LNCaP clone FGC (cell line): ENCODE data around the gene SLC6A19.

Experiments used
- DNase-seq: peaks from one replicate; pipeline ENCODE4 v3.0.0-alpha.2; 2011; ENCODE audit warnings: low read depth
- H3K4me3 ChIP-seq: 2 replicates; pipeline ENCODE4 v1.5.1; 2011; ENCODE audit warnings: mild to moderate bottlenecking, low read depth, low read length, control low read depth
- TF ChIP-seq, protein P1 (sequence below): IDR thresholded peaks from 2 replicates; pipeline ENCODE4 v1.5.1; 2012; ENCODE audit warnings: mild to moderate bottlenecking; ENCODE audit not compliant: control insufficient read depth, insufficient read depth; ENCODE audit errors: extremely low read depth

SLC6A19 gene

DNA sequence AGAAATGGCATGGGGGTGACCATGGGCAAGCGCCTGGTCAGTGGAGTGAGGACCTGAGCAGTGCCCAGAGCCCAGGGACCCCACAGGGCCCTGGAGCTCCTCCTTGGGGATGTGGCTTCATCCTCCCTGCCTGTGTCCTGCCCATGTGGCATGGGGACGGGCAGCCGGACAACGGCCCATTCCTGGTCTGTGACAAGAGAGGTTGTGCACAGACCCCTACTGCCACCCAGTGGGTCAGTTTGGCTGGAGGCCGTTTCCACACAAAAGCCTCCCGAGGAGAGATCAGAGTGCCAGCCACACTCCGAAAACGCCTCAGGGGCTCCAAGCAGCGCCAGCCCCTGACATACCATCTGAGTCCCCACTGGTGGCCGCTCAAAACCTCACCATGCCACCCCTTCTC lies 43.6 kb downstream of the SLC6A19 start:
- TF ChIP-seq, protein P1, sequence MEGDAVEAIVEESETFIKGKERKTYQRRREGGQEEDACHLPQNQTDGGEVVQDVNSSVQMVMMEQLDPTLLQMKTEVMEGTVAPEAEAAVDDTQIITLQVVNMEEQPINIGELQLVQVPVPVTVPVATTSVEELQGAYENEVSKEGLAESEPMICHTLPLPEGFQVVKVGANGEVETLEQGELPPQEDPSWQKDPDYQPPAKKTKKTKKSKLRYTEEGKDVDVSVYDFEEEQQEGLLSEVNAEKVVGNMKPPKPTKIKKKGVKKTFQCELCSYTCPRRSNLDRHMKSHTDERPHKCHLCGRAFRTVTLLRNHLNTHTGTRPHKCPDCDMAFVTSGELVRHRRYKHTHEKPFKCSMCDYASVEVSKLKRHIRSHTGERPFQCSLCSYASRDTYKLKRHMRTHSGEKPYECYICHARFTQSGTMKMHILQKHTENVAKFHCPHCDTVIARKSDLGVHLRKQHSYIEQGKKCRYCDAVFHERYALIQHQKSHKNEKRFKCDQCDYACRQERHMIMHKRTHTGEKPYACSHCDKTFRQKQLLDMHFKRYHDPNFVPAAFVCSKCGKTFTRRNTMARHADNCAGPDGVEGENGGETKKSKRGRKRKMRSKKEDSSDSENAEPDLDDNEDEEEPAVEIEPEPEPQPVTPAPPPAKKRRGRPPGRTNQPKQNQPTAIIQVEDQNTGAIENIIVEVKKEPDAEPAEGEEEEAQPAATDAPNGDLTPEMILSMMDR, result peak; percentile 22; the same call in 1 of the 2 replicates
- no peak overlapping the region for H3K4me3 ChIP-seq
- no peak for DNase-seq

DNA sequence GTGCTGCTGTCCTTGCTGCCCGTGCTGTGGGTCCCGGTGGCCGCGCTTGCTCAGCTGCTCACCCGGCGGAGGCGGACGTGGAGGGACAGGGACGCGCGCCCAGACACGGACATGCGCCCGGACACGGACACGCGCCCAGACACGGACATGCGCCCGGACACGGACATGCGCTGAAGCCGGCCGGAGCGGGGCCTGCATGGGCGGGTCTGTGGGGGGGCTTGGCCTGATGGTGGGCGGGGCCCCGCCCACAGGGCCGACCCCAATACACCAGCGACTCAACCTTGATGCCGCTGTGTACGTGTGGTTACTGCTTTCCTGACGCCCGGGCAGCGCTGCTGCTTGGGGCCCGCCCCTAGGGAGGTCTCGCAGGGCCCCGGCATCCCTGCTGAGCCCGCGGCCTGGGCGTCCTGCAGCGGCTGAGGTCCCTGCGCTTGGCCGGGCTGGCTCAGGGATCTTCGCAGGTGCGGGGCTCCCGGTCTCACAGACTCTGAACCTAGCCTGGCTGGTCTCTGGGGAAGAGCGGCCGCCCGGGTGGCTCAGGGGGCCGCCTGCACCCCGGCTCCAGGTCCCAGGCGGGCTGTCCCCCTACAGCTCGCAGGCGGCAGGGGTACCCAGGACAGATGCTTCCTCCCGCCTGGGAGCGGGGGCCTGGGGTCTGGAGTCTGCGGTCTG lies 44.6 kb downstream of the SLC6A19 start:
- no peak for DNase-seq
- H3K4me3 ChIP-seq, result no peak overlapping the region
- TF ChIP-seq, protein P1, result no peak

DNA sequence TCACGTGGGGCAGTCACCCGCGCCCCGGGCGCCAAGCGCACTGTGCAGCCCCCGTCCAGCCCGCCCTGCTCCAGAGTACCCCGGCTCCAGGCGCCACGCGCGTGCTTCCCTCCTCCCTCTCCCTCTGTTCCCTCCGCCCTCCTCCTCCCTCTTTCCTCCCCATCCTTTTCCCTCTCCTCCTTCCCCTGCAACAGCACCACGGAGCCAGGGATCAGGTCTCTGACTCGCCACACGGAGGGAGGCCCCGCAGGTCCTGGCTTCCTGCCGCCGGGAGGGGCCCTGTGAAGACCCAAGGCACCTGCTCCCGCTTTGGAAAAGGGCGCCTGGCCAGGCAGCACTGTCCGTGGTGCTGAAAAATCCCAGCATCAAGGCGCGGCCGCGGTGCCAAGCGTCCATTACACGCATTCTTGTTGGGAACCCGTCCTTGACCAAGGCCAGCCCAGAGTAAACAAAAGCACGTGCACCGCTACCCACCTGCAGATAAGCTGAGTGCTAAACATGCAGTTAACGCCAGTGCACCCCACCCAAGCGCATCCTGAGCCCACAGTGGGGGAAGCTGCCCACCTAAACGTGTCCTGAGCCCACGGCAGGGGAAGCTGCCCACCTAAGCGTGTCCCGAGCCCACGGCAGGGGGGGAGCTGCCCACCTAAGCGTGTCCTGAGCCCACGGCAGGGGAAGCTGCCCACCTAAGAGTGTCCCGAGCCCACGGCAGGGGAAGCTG lies 45.5 kb downstream of the SLC6A19 start:
- TF ChIP-seq, protein P1, result no peak
- H3K4me3 ChIP-seq, result no peak overlapping the region
- DNase-seq, result peak; percentile 28

DNA sequence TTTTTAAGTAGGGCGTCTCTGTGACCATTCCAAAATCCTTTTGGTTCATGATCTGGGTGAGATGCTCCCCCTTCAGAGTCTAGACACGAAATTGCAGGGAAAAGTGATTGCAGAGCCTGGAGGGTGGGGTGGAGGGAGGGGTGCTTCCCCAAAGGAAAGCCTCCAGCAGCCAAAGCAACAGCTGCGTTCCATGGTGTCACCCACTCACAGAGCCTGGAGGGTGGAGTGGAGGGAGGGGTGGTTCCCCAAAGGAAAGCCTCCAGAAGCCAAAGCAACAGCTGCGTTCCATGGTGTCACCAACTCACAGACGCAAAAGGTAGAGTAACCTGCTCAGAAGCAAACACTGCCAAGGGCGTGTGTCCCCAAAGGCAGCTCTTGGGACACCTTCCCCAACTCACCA lies 46.4 kb downstream of the SLC6A19 start:
- no peak overlapping the region for H3K4me3 ChIP-seq
- DNase-seq, result no peak
- TF ChIP-seq, protein P1, result no peak

DNA sequence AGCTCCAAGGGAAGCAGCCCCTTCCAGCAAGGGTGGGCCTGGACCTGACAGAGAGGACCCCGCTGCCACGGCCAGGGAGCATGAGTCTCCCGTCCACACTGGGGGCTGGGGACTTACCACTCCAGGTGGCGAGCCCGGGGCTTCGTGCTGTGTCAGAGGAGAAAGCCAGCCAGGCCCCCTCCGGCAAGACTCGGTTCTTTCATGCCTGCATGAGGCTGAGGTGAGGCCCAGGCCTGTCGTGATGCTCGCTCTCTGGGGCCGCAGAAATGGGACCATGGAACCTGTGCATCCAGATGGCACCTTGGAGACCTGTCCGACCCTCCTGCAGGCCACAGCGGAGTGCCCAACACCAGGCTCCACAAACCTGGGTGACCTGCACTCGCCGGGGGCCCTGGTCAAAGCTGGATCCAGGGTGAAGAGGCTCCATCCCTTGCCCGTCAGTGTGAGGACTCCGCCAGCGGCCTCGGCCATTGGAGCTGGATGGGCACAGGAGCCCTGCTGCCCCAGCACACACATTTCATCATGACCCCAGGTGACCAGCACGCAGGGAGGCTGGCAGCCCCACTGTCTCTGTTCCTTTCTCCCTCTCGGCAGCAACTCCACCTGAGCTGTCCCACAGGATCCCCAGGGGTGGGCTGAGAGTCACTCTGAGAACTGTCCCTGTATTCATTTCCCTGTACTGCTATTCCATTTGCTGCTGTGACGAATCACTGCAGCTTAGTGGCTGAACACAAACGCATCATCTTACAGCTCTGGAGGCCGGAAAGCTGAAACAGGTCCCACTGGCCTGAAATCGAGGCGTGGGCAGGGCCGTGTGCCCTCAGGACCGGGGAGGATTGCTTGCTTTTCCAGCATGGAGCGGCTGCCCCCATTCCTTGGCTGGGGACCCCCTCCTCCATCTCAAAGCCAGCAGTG lies 48.2 kb downstream of the SLC6A19 start:
- TF ChIP-seq, protein P1, result no peak
- H3K4me3 ChIP-seq, result no peak overlapping the region
- DNase-seq, result no peak

DNA sequence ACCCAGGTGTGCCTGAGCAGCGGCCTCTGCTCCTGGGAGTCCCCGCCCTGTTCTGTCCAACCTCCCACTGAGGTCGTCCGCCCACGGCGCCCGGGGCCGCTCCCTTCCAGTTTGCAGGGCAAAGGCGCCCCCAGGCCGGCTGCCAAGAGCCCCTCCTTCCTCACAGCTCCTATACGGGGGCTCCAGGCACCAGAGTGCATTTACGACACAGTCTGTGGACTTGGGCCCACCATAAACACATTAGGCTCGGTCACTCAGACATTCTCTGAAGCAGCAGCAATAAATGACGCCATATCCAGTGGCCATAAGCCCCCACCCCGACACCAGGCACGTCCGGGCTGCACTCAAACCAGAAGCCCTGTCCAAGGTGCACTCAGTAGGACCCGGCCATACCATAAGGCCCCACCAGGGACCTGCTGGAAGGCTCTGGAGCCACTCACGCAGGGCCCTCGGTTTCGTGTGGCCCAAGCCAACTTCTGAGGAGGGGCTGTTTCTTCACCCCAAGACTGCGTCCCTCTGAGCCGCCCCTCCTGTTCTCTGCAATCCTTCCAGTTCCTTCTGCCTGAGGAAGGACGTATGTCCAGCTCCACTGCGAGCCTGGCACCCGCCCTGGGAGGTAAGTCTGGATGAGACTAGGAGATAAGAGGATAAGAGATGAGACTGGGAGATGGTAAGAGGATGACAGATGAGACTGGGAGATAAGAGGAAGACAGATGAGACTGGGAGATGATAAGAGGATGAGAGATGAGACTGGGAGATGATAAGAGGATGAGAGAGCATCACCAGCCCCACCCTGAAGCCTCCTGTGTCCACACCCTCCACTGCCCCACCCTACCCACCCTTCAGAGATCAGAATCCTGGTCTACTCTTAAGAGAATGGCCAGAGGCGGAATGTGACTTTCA lies 50.5 kb downstream of the SLC6A19 start:
- H3K4me3 ChIP-seq, result no peak overlapping the region
- DNase-seq, result no peak
- TF ChIP-seq, protein P1, result no peak
